ENCODE data around the gene COL21A1.

The COL21A1 gene

DNA sequence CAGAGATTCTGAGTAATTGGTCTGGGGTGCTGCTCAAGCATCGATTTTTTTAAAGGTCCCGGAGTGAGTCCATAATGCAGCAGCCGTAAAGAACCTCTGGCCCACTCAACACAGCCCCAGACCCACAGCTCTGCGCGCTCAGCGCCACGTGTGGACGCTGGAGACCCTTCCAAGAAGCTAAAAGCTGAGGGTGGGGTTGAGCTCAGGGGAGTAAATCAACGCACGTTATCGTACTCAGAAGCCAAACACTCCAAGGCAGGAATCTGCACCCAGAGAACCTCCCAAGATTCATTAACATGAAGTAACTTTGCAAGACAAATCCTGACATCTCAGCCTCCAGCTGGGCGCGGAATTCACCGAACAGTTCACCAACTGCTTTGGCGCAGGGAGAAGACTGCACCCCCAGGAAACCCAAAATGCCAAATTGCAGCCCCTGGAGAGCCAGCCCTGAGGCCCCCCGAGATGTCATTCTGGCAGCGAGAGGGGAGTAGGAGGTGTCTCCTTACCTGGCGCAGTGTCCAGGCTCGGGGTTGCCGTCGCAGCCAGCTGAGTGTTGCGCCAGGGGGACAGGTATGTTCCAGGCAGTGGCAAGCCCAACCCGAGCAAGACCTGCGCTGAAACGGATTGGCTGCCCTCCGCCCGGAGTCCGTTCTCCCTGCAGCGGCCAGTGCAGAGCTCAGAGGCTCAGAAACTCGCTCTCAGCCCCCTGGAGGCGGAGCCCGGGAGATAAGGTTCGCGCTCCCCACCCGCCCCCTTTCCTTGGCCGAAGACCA lies at the start of gene COL21A1:
TSS of gene COL21A1 (minus strand) at position 700 of the 773 bp plus-strand sequence. CDS start 64,962 bp downstream, outside the sequence.
- peak within 1 kb of the TSS; percentile 52 for H3K9ac ChIP-seq (ENCODE audit: low read length)
- H3K36me3 ChIP-seq (ENCODE audit: insufficient read depth, low read length) = no peaks in the 10 kb centered on the region
- H3K27ac ChIP-seq (ENCODE audit: low read depth, low read length) = peak within 1 kb of the TSS; percentile 20
- no peaks in the 10 kb centered on the region for H3K9me3 ChIP-seq (ENCODE audit: low read length)
- H3K4me1 ChIP-seq (ENCODE audit: insufficient read depth, low read length) = peaks cover 34% of the 10 kb centered on the region
- no peaks in the 10 kb centered on the region for H3K27me3 ChIP-seq (ENCODE audit: control insufficient read depth in 1 of 2, insufficient read depth in 2 of 2, low read length in 2 of 2)
- peak within 1 kb of the TSS; percentile 47 to 78 for H3K4me3 ChIP-seq (ENCODE audit: low read depth in 1 of 2, low read length in 2 of 2)

DNA sequence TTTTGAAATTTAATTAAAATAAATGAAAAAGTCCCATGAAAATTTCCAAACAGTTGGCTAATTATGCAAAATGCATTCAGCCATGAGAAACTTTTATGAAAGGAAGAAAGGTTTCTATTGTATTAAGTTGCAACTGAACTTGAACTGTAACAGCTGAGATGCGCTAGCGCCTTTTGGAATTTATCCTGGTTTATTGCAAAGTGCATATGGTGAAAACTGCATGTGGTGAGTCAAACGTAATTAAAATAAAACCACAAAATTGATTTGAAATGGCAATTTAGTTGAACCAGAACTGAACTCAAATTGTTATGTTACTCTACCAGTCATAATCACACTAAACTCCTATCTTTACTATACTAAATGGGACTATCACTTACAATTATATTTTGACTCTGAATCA lies 46.4 kb upstream of the COL21A1 start:
- Histone ChIP-seq H3K27me3 (ENCODE audit: control insufficient read depth in 1 of 2, insufficient read depth in 2 of 2, low read length in 2 of 2) (no peaks in the 10 kb centered on the region), H3K4me3 (ENCODE audit: low read depth in 1 of 2, low read length in 2 of 2) (no peak overlapping the region), H3K9me3 (ENCODE audit: low read length) (no peaks in the 10 kb centered on the region), H3K36me3 (ENCODE audit: insufficient read depth, low read length) (no peaks in the 10 kb centered on the region), H3K9ac (ENCODE audit: low read length) (no peak overlapping the region), H3K4me1 (ENCODE audit: insufficient read depth, low read length) (peaks cover 6% of the 10 kb centered on the region), H3K27ac (ENCODE audit: low read depth, low read length) (no peak overlapping the region)

DNA sequence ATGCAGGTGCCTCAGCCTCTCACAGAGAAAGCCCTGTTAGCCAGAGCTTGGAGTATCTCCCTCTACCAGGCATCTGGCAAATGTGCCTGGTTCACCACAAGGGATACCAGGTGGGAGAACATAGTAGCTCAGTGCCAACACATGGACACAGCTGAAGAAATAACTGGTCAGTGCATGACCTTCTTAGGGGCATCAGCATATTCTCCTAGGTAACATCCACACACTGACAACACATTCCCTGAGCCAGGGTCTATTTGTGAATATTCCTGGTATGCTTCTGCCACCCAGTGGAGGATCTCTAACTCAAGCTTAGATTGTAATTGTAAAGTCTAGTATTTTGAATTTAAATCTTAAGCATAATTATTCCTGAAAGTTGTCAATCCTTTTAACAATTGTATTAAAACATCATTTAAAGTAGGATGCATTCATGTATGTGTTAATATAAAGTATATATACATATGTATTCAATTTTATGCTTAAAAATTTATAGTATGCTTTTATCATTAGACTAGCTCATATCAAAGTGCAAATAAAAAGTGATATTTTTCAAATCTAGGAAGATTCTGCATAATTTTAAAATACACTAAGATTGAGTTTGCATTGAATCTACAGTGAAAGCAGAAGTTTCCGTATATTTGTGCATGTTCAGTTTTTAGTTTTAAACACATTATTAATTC lies 45.3 kb upstream of the COL21A1 start:
- no peaks in the 10 kb centered on the region for H3K27me3 ChIP-seq (ENCODE audit: control insufficient read depth in 1 of 2, insufficient read depth in 2 of 2, low read length in 2 of 2)
- no peak overlapping the region for H3K4me3 ChIP-seq (ENCODE audit: low read depth in 1 of 2, low read length in 2 of 2)
- H3K27ac ChIP-seq (ENCODE audit: low read depth, low read length) = no peak overlapping the region
- H3K9me3 ChIP-seq (ENCODE audit: low read length) = no peaks in the 10 kb centered on the region
- no peaks in the 10 kb centered on the region for H3K4me1 ChIP-seq (ENCODE audit: insufficient read depth, low read length)
- H3K9ac ChIP-seq (ENCODE audit: low read length) = no peak overlapping the region
- no peaks in the 10 kb centered on the region for H3K36me3 ChIP-seq (ENCODE audit: insufficient read depth, low read length)

DNA sequence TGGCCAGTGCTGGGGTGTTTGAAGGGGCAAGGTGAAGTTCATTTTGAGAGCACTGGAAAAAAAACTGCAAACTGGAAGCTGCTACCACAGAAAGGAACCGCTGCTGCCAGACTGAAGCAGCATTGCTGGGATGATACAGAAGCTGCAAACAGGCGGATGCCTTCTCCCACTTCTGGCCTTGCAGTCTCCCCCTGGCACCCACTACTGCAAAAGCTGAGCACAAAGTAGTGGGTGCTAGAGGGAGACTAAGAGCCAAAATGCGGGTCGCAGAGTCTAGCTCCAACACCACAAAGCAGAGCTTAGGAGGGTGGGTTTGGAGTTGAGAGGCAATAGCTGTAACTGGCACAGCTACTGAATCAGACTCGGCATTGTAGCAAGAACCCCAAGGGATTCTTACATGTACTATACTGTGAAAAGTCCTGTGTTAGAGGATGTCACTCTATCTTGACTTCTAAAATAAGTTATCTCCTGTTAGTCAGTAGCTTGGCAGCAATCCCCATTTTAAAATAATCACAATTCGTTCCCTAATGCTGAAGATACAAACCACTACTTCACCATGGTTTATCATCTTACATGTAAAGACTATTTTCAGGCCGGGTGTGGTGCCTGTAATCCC lies 44.0 kb upstream of the COL21A1 start:
- Histone ChIP-seq H3K36me3 (ENCODE audit: insufficient read depth, low read length) (no peaks in the 10 kb centered on the region), H3K9ac (ENCODE audit: low read length) (no peak overlapping the region), H3K4me1 (ENCODE audit: insufficient read depth, low read length) (no peaks in the 10 kb centered on the region), H3K9me3 (ENCODE audit: low read length) (no peaks in the 10 kb centered on the region), H3K27me3 (ENCODE audit: control insufficient read depth in 1 of 2, insufficient read depth in 2 of 2, low read length in 2 of 2) (no peaks in the 10 kb centered on the region), H3K4me3 (ENCODE audit: low read depth in 1 of 2, low read length in 2 of 2) (no peak overlapping the region), H3K27ac (ENCODE audit: low read depth, low read length) (no peak overlapping the region)

DNA sequence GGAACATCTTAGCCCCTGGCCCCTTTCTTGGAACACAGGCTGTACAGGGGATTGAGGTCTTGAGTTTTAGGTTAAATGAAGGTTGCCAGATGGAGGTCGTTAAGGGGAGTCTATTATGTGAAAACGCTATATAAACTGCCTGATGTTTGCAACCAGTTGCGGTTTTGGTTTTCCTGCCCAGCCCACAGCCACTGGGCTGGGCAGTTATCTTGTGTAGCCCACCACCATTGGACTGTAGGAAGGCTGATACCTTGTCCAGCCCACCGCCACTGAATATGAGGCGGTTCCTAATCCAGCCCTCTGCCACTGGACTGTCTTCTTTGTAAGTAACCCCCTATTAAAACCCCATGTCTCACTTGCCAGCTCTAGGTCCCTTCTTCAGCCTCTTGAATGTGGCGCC lies 42.3 kb upstream of the COL21A1 start:
- Histone ChIP-seq H3K9ac (ENCODE audit: low read length) (no peak overlapping the region), H3K27ac (ENCODE audit: low read depth, low read length) (no peak overlapping the region), H3K4me3 (ENCODE audit: low read depth in 1 of 2, low read length in 2 of 2) (no peak overlapping the region), H3K27me3 (ENCODE audit: control insufficient read depth in 1 of 2, insufficient read depth in 2 of 2, low read length in 2 of 2) (no peaks in the 10 kb centered on the region), H3K9me3 (ENCODE audit: low read length) (no peaks in the 10 kb centered on the region), H3K36me3 (ENCODE audit: insufficient read depth, low read length) (no peaks in the 10 kb centered on the region), H3K4me1 (ENCODE audit: insufficient read depth, low read length) (no peaks in the 10 kb centered on the region)

DNA sequence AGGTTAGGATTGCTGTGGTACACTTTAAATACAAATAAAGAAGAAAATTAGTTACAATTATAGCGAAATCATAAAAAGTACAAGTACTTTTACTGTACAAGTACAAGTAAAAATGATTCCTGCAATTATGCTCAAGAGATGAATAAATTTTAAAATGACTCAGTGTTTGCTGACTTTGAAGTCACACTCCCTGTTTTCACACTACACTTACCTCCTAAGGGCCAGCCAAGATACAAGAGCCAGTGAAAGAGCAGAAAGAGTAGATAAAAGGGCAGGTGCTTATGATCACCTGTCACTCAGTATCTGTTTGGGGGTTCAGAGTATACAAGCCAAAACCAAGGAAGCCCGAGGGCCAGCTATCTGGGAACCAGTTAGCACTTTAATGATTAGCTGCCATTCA lies 41.0 kb upstream of the COL21A1 start:
- H3K27me3 ChIP-seq (ENCODE audit: control insufficient read depth in 1 of 2, insufficient read depth in 2 of 2, low read length in 2 of 2) = no peaks in the 10 kb centered on the region
- no peak overlapping the region for H3K27ac ChIP-seq (ENCODE audit: low read depth, low read length)
- H3K36me3 ChIP-seq (ENCODE audit: insufficient read depth, low read length) = no peaks in the 10 kb centered on the region
- H3K9me3 ChIP-seq (ENCODE audit: low read length) = no peaks in the 10 kb centered on the region
- H3K4me3 ChIP-seq (ENCODE audit: low read depth in 1 of 2, low read length in 2 of 2) = no peak overlapping the region
- no peak overlapping the region for H3K9ac ChIP-seq (ENCODE audit: low read length)
- no peaks in the 10 kb centered on the region for H3K4me1 ChIP-seq (ENCODE audit: insufficient read depth, low read length)

DNA sequence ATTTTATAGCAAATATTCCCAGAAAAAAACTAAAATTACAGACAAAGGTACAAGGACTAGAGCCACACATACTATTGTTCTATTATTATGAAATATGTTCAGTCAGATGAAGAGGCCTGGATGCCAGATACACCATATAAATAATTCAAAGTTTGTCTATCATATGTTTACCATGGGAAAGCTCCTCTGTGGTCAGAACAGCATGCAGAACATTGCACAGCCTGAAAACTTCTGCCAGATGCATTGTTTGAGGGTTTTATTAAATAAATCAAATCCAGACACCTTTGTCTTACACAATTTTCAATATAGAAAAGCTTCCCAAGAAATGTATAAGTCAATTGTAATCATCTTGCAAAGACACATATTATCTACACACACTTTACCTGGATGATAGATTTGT lies 35.0 kb upstream of the COL21A1 start:
- Histone ChIP-seq H3K9me3 (ENCODE audit: low read length) (no peaks in the 10 kb centered on the region), H3K4me1 (ENCODE audit: insufficient read depth, low read length) (no peaks in the 10 kb centered on the region), H3K9ac (ENCODE audit: low read length) (no peak overlapping the region), H3K4me3 (ENCODE audit: low read depth in 1 of 2, low read length in 2 of 2) (no peak overlapping the region), H3K27ac (ENCODE audit: low read depth, low read length) (no peak overlapping the region), H3K36me3 (ENCODE audit: insufficient read depth, low read length) (no peaks in the 10 kb centered on the region), H3K27me3 (ENCODE audit: control insufficient read depth in 1 of 2, insufficient read depth in 2 of 2, low read length in 2 of 2) (no peaks in the 10 kb centered on the region)

DNA sequence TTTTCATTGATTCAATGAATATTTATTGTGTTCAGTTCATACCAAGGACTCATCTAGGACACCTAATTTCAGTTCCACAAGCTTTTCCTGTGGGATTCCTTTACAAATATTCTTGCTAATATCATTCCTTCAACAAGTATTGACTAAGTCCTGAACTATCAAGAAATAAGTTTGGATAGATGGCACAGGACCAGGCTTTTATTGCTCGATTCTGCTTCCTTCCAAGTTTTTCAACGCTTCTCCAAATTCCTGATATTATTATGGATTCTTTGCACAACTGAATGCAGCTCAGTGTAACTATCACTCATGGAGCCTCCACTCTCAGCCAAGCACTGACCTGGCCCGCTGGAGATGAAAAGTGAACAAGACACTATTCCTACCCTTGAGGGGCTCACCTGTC lies 32.7 kb upstream of the COL21A1 start:
- Histone ChIP-seq H3K9ac (ENCODE audit: low read length) (no peak overlapping the region), H3K4me3 (ENCODE audit: low read depth in 1 of 2, low read length in 2 of 2) (no peak overlapping the region), H3K36me3 (ENCODE audit: insufficient read depth, low read length) (no peaks in the 10 kb centered on the region), H3K27me3 (ENCODE audit: control insufficient read depth in 1 of 2, insufficient read depth in 2 of 2, low read length in 2 of 2) (no peaks in the 10 kb centered on the region), H3K9me3 (ENCODE audit: low read length) (no peaks in the 10 kb centered on the region), H3K27ac (ENCODE audit: low read depth, low read length) (no peak overlapping the region), H3K4me1 (ENCODE audit: insufficient read depth, low read length) (no peaks in the 10 kb centered on the region)

DNA sequence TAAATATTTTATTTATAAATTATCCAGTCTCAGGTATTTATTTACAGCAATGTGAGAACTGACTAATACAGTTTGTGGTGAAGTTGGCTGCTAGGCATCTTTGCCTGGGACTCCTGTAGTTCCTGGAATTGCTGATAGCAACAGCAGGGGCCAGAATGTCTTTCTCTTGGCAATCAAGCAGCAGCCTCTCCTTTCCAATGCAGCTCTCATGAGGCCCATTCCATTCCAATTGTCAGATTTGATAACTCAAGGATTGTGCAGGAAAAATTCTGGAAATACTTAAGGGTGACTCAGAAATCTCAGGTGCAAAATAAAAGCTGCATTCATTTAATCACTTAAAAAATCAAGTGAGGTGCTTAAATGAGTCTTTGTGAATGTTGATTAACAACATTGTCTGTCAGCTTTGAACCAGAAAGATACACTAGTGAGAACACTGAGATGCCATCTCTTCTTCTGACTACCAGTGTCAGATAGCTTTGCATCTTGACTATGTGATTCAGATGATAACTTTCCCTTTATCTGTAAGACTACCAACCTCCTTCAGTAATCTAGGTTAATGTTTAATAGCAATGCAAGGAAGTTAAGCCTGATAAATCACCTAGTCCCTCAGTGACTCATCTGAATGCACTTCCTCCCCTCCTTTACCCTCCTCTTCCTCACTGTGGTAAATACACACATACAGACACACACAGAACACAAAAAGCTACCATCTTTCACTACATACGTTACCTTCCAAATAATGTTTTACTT lies 32.1 kb upstream of the COL21A1 start:
- no peaks in the 10 kb centered on the region for H3K9me3 ChIP-seq (ENCODE audit: low read length)
- H3K27ac ChIP-seq (ENCODE audit: low read depth, low read length) = no peak overlapping the region
- no peak overlapping the region for H3K4me3 ChIP-seq (ENCODE audit: low read depth in 1 of 2, low read length in 2 of 2)
- no peak overlapping the region for H3K9ac ChIP-seq (ENCODE audit: low read length)
- no peaks in the 10 kb centered on the region for H3K4me1 ChIP-seq (ENCODE audit: insufficient read depth, low read length)
- H3K36me3 ChIP-seq (ENCODE audit: insufficient read depth, low read length) = no peaks in the 10 kb centered on the region
- no peaks in the 10 kb centered on the region for H3K27me3 ChIP-seq (ENCODE audit: control insufficient read depth in 1 of 2, insufficient read depth in 2 of 2, low read length in 2 of 2)

DNA sequence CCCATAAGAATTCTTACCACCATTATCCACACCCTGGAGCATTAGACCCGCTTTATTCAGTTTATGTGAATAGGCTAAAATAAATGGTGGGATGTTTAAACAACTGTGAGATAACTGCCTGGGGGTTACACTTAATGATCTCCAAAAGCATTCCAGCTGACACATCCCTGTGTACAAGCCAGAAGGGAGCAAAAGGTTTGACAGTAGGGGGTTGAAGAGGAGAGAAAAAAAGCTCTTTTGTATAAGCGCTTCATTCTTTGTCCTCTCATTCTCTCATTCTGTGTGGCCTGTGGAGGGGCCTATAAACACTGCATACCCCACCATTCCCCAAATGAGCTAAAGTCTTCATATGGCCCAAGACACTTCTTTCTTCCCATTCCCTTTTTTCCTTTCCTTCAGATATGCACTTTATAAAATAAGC lies 30.8 kb upstream of the COL21A1 start:
- H3K36me3 ChIP-seq (ENCODE audit: insufficient read depth, low read length) = no peaks in the 10 kb centered on the region
- H3K4me3 ChIP-seq (ENCODE audit: low read depth in 1 of 2, low read length in 2 of 2) = no peak overlapping the region
- H3K4me1 ChIP-seq (ENCODE audit: insufficient read depth, low read length) = no peaks in the 10 kb centered on the region
- H3K9me3 ChIP-seq (ENCODE audit: low read length) = no peaks in the 10 kb centered on the region
- H3K27me3 ChIP-seq (ENCODE audit: control insufficient read depth in 1 of 2, insufficient read depth in 2 of 2, low read length in 2 of 2) = no peaks in the 10 kb centered on the region
- H3K27ac ChIP-seq (ENCODE audit: low read depth, low read length) = no peak overlapping the region
- no peak overlapping the region for H3K9ac ChIP-seq (ENCODE audit: low read length)

DNA sequence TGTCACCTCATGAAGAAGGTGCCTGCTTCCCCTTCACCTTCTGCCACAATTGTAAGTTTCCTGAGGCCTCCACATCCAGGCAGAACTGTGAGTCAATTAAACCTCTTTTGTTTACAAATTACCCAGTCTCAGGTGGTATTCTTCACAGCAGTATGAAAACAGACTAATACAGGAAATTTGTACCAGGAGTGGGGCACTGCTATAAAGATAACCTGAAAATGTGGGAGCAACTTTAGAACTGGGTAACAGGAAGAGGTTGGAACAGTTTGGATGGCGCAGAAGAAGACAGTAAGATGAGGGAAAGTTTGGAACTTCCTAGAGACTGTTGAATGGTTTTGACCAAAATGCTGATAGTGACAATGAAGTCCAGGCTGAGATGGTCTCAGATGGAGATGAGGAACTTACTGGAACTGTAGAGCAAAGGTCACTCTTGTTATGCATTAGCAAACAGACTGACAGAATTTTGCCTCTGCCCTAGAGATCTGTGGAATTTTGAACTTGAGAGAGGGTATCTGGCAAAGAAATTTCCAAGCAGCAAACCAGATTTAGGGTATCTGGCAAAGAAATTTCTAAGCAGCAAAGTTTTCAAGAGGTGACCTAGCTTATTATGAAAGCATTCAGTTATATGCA lies 23.5 kb upstream of the COL21A1 start:
- Histone ChIP-seq H3K4me3 (ENCODE audit: low read depth in 1 of 2, low read length in 2 of 2) (no peak overlapping the region), H3K27me3 (ENCODE audit: control insufficient read depth in 1 of 2, insufficient read depth in 2 of 2, low read length in 2 of 2) (no peaks in the 10 kb centered on the region), H3K27ac (ENCODE audit: low read depth, low read length) (no peak overlapping the region), H3K9me3 (ENCODE audit: low read length) (no peaks in the 10 kb centered on the region), H3K4me1 (ENCODE audit: insufficient read depth, low read length) (peaks cover 10% of the 10 kb centered on the region), H3K9ac (ENCODE audit: low read length) (no peak overlapping the region), H3K36me3 (ENCODE audit: insufficient read depth, low read length) (no peaks in the 10 kb centered on the region)
